Measurements from ENCODE around the gene PXYLP1. TPM values are rescaled to one million over a fixed set of nuclear protein-coding genes. Genes with fewer than 3 reads are reported as not detected.

The PXYLP1 gene
- total and polyA plus RNA-seq, 10 of the 15 experiments (the other 5 are each of a cell fraction or from before 2014, with no cell fraction given), result 0.06 to 1.7 (median 0.35) TPM

- TF ChIP-seq CEBPZ (IDR thresholded peaks at IDR 0.05; ENCODE audit: low read depth, low read length) (no peak), HDAC2 (IDR thresholded peaks at IDR 0.05) (no peak), ELK1 (IDR thresholded peaks at IDR 0.05; ENCODE audit: low read depth, low read length) (no peak), ZBTB4 (CRISPR knock-in tag; IDR thresholded peaks at IDR 0.05) (no peak), CHD2 (IDR thresholded peaks at IDR 0.05; ENCODE audit: borderline replicate concordance, low read depth, low read length) (no peak)
- intact Hi-C loops (cut with micrococcal nuclease; ENCODE audit: unreplicated experiment), result no loop called here
- H3K27ac ChIP-seq (ENCODE audit: control insufficient read depth, insufficient read depth), result no peak overlapping the region
These were observed 8.1 kb downstream of the PXYLP1 start for GRCh38 chr3:141239511-141240281.

More at GRCh38 chr3:141239511-141240281, 8.1 kb downstream of the PXYLP1 start:
- 17% methylated on average over 5 of the region's 5 CpGs for WGBS (ENCODE audit: insufficient coverage, insufficient replicate concordance, low lambda C conversion rate, missing lambda C conversion rate)
- ATAC-seq, result no peak
- Histone ChIP-seq H3K9ac (ENCODE audit: control insufficient read depth, insufficient read depth, low read length) (no peak overlapping the region), H3K79me2 (ENCODE audit: control insufficient read depth, insufficient read depth, low read length) (no peaks in the 10 kb centered on the region), H3K4me3 (no peak overlapping the region), H2AFZ (ENCODE audit: control insufficient read depth, low read depth, low read length) (no peak overlapping the region), H3K9me3 (replicated peaks; ENCODE audit: control insufficient read depth, insufficient read depth, low read length) (no peaks in the 10 kb centered on the region), H3K36me3 (ENCODE audit: control insufficient read depth in 2 of 2, insufficient read depth in 2 of 2, low read length in 1 of 2) (no peaks in the 10 kb centered on the region), H3K4me1 (ENCODE audit: control insufficient read depth, insufficient read depth, low read length) (no peaks in the 10 kb centered on the region), H3K27me3 (replicated peaks in 1 of 2; ENCODE audit: control insufficient read depth in 2 of 2, insufficient read depth in 2 of 2, low read length in 1 of 2) (no peaks in the 10 kb centered on the region; a peak in 2 of 4 replicates), H3K4me2 (ENCODE audit: control insufficient read depth, insufficient read depth) (no peak overlapping the region), H4K20me1 (ENCODE audit: control insufficient read depth, insufficient read depth) (no peaks in the 10 kb centered on the region)
- RAD21 ChIA-PET (ENCODE audit: unreplicated experiment), result no interaction called here
- FAIRE-seq, result no peak
- in situ Hi-C loops (cut with MboI), result no loop called here
- no TSS peak for BruUV-seq (replicated peaks)
- no peak for DNase-seq (ENCODE audit: low read depth, low spot score)
- SMC1A ChIA-PET (ENCODE audit: uncharacterized antibody, unreplicated experiment), result no interaction called here
- POLR2A ChIA-PET, result no interaction called here
- CTCF ChIA-PET, result no interaction called here

All from GM12878 (cell line).